ENCODE results near the gene ATP12A.

ATP12A gene

GRCh38 chr13:24699541-24699940, 19.3 kb downstream of the ATP12A start:
- Histone ChIP-seq H3K4me1 (ENCODE audit: control insufficient read depth in 5 of 5, insufficient read depth in 5 of 5, low read length in 5 of 5) (peaks cover 0 to 10% (median 0%) of the 10 kb centered on the region in 5 donors), H3K27me3 (ENCODE audit: control insufficient read depth in 5 of 5, insufficient read depth in 4 of 5, low read length in 5 of 5) (peaks cover 0 to 10% (median 3%) of the 10 kb centered on the region in 5 donors), H3K36me3 (ENCODE audit: control insufficient read depth in 5 of 5, insufficient read depth in 5 of 5, low read length in 5 of 5) (no peaks in the 10 kb centered on the region), H3K9me3 (ENCODE audit: control insufficient read depth in 5 of 5, low read length in 5 of 5) (no peaks in the 10 kb centered on the region), H3K27ac (ENCODE audit: low read depth, low read length) (no peak overlapping the region), H3K4me3 (ENCODE audit: low read depth in 1 of 5, low read length in 5 of 5) (no peak overlapping the region), H3K9ac (ENCODE audit: low read length in 5 of 5) (no peak overlapping the region)

- H3K9ac ChIP-seq (ENCODE audit: low read length in 5 of 5), result no peak overlapping the region
- no peaks in the 10 kb centered on the region for H3K36me3 ChIP-seq (ENCODE audit: control insufficient read depth in 5 of 5, insufficient read depth in 5 of 5, low read length in 5 of 5)
- H3K4me1 ChIP-seq (ENCODE audit: control insufficient read depth in 5 of 5, insufficient read depth in 5 of 5, low read length in 5 of 5), result peaks cover 0 to 10% (median 0%) of the 10 kb centered on the region in 5 donors
- no peak overlapping the region for H3K27ac ChIP-seq (ENCODE audit: low read depth, low read length)
- H3K9me3 ChIP-seq (ENCODE audit: control insufficient read depth in 5 of 5, low read length in 5 of 5), result no peaks in the 10 kb centered on the region
- H3K4me3 ChIP-seq (ENCODE audit: low read depth in 1 of 5, low read length in 5 of 5), result no peak overlapping the region
- peaks cover 0 to 10% (median 3%) of the 10 kb centered on the region in 5 donors for H3K27me3 ChIP-seq (ENCODE audit: control insufficient read depth in 5 of 5, insufficient read depth in 4 of 5, low read length in 5 of 5)
Measured at GRCh38 chr13:24700539-24700938, 20.3 kb downstream of the ATP12A start.

- Histone ChIP-seq H3K4me3 (ENCODE audit: low read depth in 1 of 5, low read length in 5 of 5) (no peak overlapping the region), H3K27ac (ENCODE audit: low read depth, low read length) (no peak overlapping the region), H3K36me3 (ENCODE audit: control insufficient read depth in 5 of 5, insufficient read depth in 5 of 5, low read length in 5 of 5) (no peaks in the 10 kb centered on the region), H3K9ac (ENCODE audit: low read length in 5 of 5) (no peak overlapping the region), H3K4me1 (ENCODE audit: control insufficient read depth in 5 of 5, insufficient read depth in 5 of 5, low read length in 5 of 5) (peaks cover 0 to 6% (median 0%) of the 10 kb centered on the region in 5 donors), H3K27me3 (ENCODE audit: control insufficient read depth in 5 of 5, insufficient read depth in 4 of 5, low read length in 5 of 5) (no peaks in the 10 kb centered on the region), H3K9me3 (ENCODE audit: control insufficient read depth in 5 of 5, low read length in 5 of 5) (no peaks in the 10 kb centered on the region)
Measured at GRCh38 chr13:24706886-24707585, 26.8 kb downstream of the ATP12A start.

- H3K9me3 ChIP-seq (ENCODE audit: control insufficient read depth in 5 of 5, low read length in 5 of 5), result no peaks in the 10 kb centered on the region
- H3K4me1 ChIP-seq (ENCODE audit: control insufficient read depth in 5 of 5, insufficient read depth in 5 of 5, low read length in 5 of 5), result peaks cover 0 to 8% (median 4%) of the 10 kb centered on the region in 5 donors
- no peaks in the 10 kb centered on the region for H3K27me3 ChIP-seq (ENCODE audit: control insufficient read depth in 5 of 5, insufficient read depth in 4 of 5, low read length in 5 of 5)
- H3K4me3 ChIP-seq (ENCODE audit: low read depth in 1 of 5, low read length in 5 of 5), result no peak overlapping the region
- no peak overlapping the region for H3K27ac ChIP-seq (ENCODE audit: low read depth, low read length)
- H3K9ac ChIP-seq (ENCODE audit: low read length in 5 of 5), result no peak overlapping the region
- no peaks in the 10 kb centered on the region for H3K36me3 ChIP-seq (ENCODE audit: control insufficient read depth in 5 of 5, insufficient read depth in 5 of 5, low read length in 5 of 5)
Measured at GRCh38 chr13:24709186-24709913, 29.1 kb downstream of the ATP12A start.

- peaks cover 0 to 6% (median 4%) of the 10 kb centered on the region in 5 donors for H3K27me3 ChIP-seq (ENCODE audit: control insufficient read depth in 5 of 5, insufficient read depth in 4 of 5, low read length in 5 of 5)
- H3K4me3 ChIP-seq (ENCODE audit: low read depth in 1 of 5, low read length in 5 of 5), result no peak overlapping the region
- no peak overlapping the region for H3K9ac ChIP-seq (ENCODE audit: low read length in 5 of 5)
- no peak overlapping the region for H3K27ac ChIP-seq (ENCODE audit: low read depth, low read length)
- no peaks in the 10 kb centered on the region for H3K9me3 ChIP-seq (ENCODE audit: control insufficient read depth in 5 of 5, low read length in 5 of 5)
- peaks cover 0 to 8% (median 4%) of the 10 kb centered on the region in 5 donors for H3K4me1 ChIP-seq (ENCODE audit: control insufficient read depth in 5 of 5, insufficient read depth in 5 of 5, low read length in 5 of 5)
- no peaks in the 10 kb centered on the region for H3K36me3 ChIP-seq (ENCODE audit: control insufficient read depth in 5 of 5, insufficient read depth in 5 of 5, low read length in 5 of 5)
Measured at GRCh38 chr13:24713022-24713421, 32.8 kb downstream of the ATP12A start.

- Histone ChIP-seq H3K27me3 (ENCODE audit: control insufficient read depth in 5 of 5, insufficient read depth in 4 of 5, low read length in 5 of 5) (peaks cover 0 to 10% (median 6%) of the 10 kb centered on the region in 5 donors), H3K4me1 (ENCODE audit: control insufficient read depth in 5 of 5, insufficient read depth in 5 of 5, low read length in 5 of 5) (peaks cover 0 to 8% (median 4%) of the 10 kb centered on the region in 5 donors), H3K36me3 (ENCODE audit: control insufficient read depth in 5 of 5, insufficient read depth in 5 of 5, low read length in 5 of 5) (no peaks in the 10 kb centered on the region), H3K4me3 (ENCODE audit: low read depth in 1 of 5, low read length in 5 of 5) (no peak overlapping the region), H3K9me3 (ENCODE audit: control insufficient read depth in 5 of 5, low read length in 5 of 5) (no peaks in the 10 kb centered on the region), H3K27ac (ENCODE audit: low read depth, low read length) (no peak overlapping the region), H3K9ac (ENCODE audit: low read length in 5 of 5) (no peak overlapping the region)
Measured at GRCh38 chr13:24716011-24716410, 35.8 kb downstream of the ATP12A start.

- Histone ChIP-seq H3K9me3 (ENCODE audit: control insufficient read depth in 5 of 5, low read length in 5 of 5) (no peaks in the 10 kb centered on the region), H3K27me3 (ENCODE audit: control insufficient read depth in 5 of 5, insufficient read depth in 4 of 5, low read length in 5 of 5) (peaks cover 0 to 10% (median 6%) of the 10 kb centered on the region in 5 donors), H3K4me1 (ENCODE audit: control insufficient read depth in 5 of 5, insufficient read depth in 5 of 5, low read length in 5 of 5) (peaks cover 0 to 8% (median 4%) of the 10 kb centered on the region in 5 donors), H3K36me3 (ENCODE audit: control insufficient read depth in 5 of 5, insufficient read depth in 5 of 5, low read length in 5 of 5) (no peaks in the 10 kb centered on the region), H3K27ac (ENCODE audit: low read depth, low read length) (no peak overlapping the region), H3K4me3 (ENCODE audit: low read depth in 1 of 5, low read length in 5 of 5) (no peak overlapping the region), H3K9ac (ENCODE audit: low read length in 5 of 5) (no peak overlapping the region)
Measured at GRCh38 chr13:24716446-24716845, 36.2 kb downstream of the ATP12A start.

GRCh38 chr13:24717217-24717616, 37.0 kb downstream of the ATP12A start:
- Histone ChIP-seq H3K36me3 (ENCODE audit: control insufficient read depth in 5 of 5, insufficient read depth in 5 of 5, low read length in 5 of 5) (no peaks in the 10 kb centered on the region), H3K9me3 (ENCODE audit: control insufficient read depth in 5 of 5, low read length in 5 of 5) (no peaks in the 10 kb centered on the region), H3K27me3 (ENCODE audit: control insufficient read depth in 5 of 5, insufficient read depth in 4 of 5, low read length in 5 of 5) (peaks cover 0 to 10% (median 6%) of the 10 kb centered on the region in 5 donors), H3K4me3 (ENCODE audit: low read depth in 1 of 5, low read length in 5 of 5) (no peak overlapping the region), H3K4me1 (ENCODE audit: control insufficient read depth in 5 of 5, insufficient read depth in 5 of 5, low read length in 5 of 5) (peaks cover 0 to 8% (median 4%) of the 10 kb centered on the region in 5 donors), H3K9ac (ENCODE audit: low read length in 5 of 5) (no peak overlapping the region), H3K27ac (ENCODE audit: low read depth, low read length) (no peak overlapping the region)

GRCh38 chr13:24718192-24718965, 38.2 kb downstream of the ATP12A start:
- peaks cover 0 to 10% (median 6%) of the 10 kb centered on the region in 5 donors for H3K27me3 ChIP-seq (ENCODE audit: control insufficient read depth in 5 of 5, insufficient read depth in 4 of 5, low read length in 5 of 5)
- no peaks in the 10 kb centered on the region for H3K36me3 ChIP-seq (ENCODE audit: control insufficient read depth in 5 of 5, insufficient read depth in 5 of 5, low read length in 5 of 5)
- no peaks in the 10 kb centered on the region for H3K4me1 ChIP-seq (ENCODE audit: control insufficient read depth in 5 of 5, insufficient read depth in 5 of 5, low read length in 5 of 5)
- H3K9ac ChIP-seq (ENCODE audit: low read length in 5 of 5), result no peak overlapping the region
- H3K9me3 ChIP-seq (ENCODE audit: control insufficient read depth in 5 of 5, low read length in 5 of 5), result no peaks in the 10 kb centered on the region
- H3K27ac ChIP-seq (ENCODE audit: low read depth, low read length), result no peak overlapping the region
- H3K4me3 ChIP-seq (ENCODE audit: low read depth in 1 of 5, low read length in 5 of 5), result no peak overlapping the region
